Peyer's patch (tissue), 4 donors: Measurements from ENCODE around the gene ADRM1. TPM values are rescaled to one million over a fixed set of nuclear protein-coding genes. Genes with fewer than 3 reads are reported as not detected.

Source experiments
- DNase-seq, 3 donors: peaks; one replicate each; pipeline ENCODE4 v3.0.0-alpha.2; 2017 to 2019
- H3K27ac ChIP-seq, 4 donors: fragments of 200-600 bp; sonication (generic); one replicate each; pipeline ENCODE4 v1.5.1; 2016 to 2019
- H3K27me3 ChIP-seq, 2 donors: fragments of 200-600 bp; sonication (generic); one replicate each; pipeline ENCODE4 v1.5.1; 2019
- H3K36me3 ChIP-seq, 3 donors: fragments of 200-600 bp; sonication (generic); one replicate each; pipeline ENCODE4 v1.5.1; 2016 to 2019
- H3K4me1 ChIP-seq, 4 donors: fragments of 200-600 bp; sonication (generic); one replicate each; pipeline ENCODE4 v1.5.1; 2016 to 2019
- H3K4me3 ChIP-seq, 4 donors: fragments of 200-600 bp; sonication (generic); 1 replicate in 3 of 4; 2 replicates in 1 of 4; pipeline ENCODE4 v1.5.1; 2016 to 2019; ENCODE audit warnings: mild to moderate bottlenecking in 1 of 4
- H3K9me3 ChIP-seq, 4 donors: fragments of 200-600 bp; sonication (generic); one replicate each; pipeline ENCODE4 v1.5.1; 2016 to 2019; ENCODE audit warnings: mild to moderate bottlenecking in 1 of 4
- CTCF ChIP-seq, 6 experiments: fragments of 450-650 bp in 4 of 6; fragments of 200-600 bp in 2 of 6; sonication (generic) in 1 of 6; IDR thresholded peaks; one replicate each; pipeline ENCODE4 v1.5.1; 2017 to 2019; ENCODE audit warnings: antibody characterized with exemption in 6 of 6, mild to moderate bottlenecking in 3 of 6, moderate library complexity in 1 of 6
- POLR2A ChIP-seq, 2 donors: fragments of 450-650 bp; IDR thresholded peaks; one replicate each; pipeline ENCODE4 v1.5.1; 2017; ENCODE audit warnings: antibody characterized with exemption in 2 of 2, mild to moderate bottlenecking in 2 of 2, moderate library complexity in 2 of 2
- total RNA-seq, 4 donors: library from RNA; depleted of rRNA; stranded (reverse); fragments of >200 nt; gene quantifications; one replicate each; pipeline ENCODE4 v1.1.0, GENCODE V29; 2016

Gene ADRM1
- total RNA-seq, 4 donors from 2014 or later, result 90.8 to 136 (median 99.7) TPM

GRCh38 chr20:62347151-62347404 lies 44.3 kb downstream of the ADRM1 start:
- Histone ChIP-seq H3K9me3 (no peaks in the 10 kb centered on the region), H3K36me3 (peaks cover 0 to 16% (median 0%) of the 10 kb centered on the region in 3 donors), H3K4me1 (no peaks in the 10 kb centered on the region), H3K27ac (no peak overlapping the region), H3K27me3 (no peaks in the 10 kb centered on the region), H3K4me3 (no peak overlapping the region)
- DNase-seq, result no peak
- no peak for TF ChIP-seq POLR2A (IDR thresholded peaks at IDR 0.05)
- TF ChIP-seq CTCF (IDR thresholded peaks at IDR 0.05), result no peak

GRCh38 chr20:62347445-62347844 lies 44.6 kb downstream of the ADRM1 start:
- Histone ChIP-seq H3K27ac (no peak overlapping the region), H3K9me3 (no peaks in the 10 kb centered on the region), H3K27me3 (no peaks in the 10 kb centered on the region), H3K4me1 (no peaks in the 10 kb centered on the region), H3K4me3 (no peak overlapping the region), H3K36me3 (peaks cover 0 to 16% (median 0%) of the 10 kb centered on the region in 3 donors)
- no peak for DNase-seq
- no peak for TF ChIP-seq POLR2A (IDR thresholded peaks at IDR 0.05)
- no peak for TF ChIP-seq CTCF (IDR thresholded peaks at IDR 0.05)

- DNase-seq, result no peak
- Histone ChIP-seq H3K27ac (no peak overlapping the region), H3K36me3 (peaks cover 0 to 16% (median 0%) of the 10 kb centered on the region in 3 donors), H3K9me3 (no peaks in the 10 kb centered on the region), H3K4me3 (no peak overlapping the region), H3K4me1 (no peaks in the 10 kb centered on the region), H3K27me3 (no peaks in the 10 kb centered on the region)
- TF ChIP-seq CTCF (IDR thresholded peaks at IDR 0.05) (no peak), POLR2A (IDR thresholded peaks at IDR 0.05) (no peak)
Measured at GRCh38 chr20:62348604-62349003, 45.8 kb downstream of the ADRM1 start.

DNA sequence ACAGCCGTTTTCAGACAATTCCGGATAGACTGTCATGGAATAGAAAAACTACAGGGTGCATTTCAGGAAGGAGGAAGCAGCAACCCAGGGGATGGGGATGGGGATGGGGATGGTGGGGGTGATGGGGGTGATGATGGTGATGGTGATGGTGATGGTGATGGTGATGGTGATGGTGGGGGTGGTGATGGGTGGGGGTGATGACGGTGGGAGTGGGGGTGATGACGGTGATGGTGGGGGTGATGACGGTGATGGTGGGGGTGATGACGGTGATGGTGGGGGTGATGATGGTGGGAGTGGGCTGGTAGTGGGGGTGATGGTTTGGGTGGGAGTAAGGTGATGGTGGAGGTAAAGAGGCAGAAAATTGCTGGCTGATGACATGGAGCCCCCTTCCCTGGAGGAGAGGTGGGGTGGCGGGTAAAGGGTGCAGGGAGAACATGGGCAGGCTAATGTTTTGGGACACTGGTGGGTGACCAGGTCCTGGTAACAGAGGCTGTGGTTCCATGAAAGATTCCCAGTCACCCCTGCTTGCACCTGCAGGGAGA lies 46.8 kb downstream of the ADRM1 start:
- Histone ChIP-seq H3K27ac (peak overlapping the region in 1 of 4 donors; percentile 77), H3K4me3 (no peak overlapping the region), H3K9me3 (no peaks in the 10 kb centered on the region), H3K36me3 (peaks cover 0 to 16% (median 0%) of the 10 kb centered on the region in 3 donors), H3K4me1 (peaks cover 0 to 4% (median 0%) of the 10 kb centered on the region in 4 donors), H3K27me3 (no peaks in the 10 kb centered on the region)
- DNase-seq, result no peak
- TF ChIP-seq POLR2A (IDR thresholded peaks at IDR 0.05) (no peak), CTCF (IDR thresholded peaks at IDR 0.05) (no peak)

- peaks cover 0 to 16% (median 0%) of the 10 kb centered on the region in 3 donors for H3K36me3 ChIP-seq
- TF ChIP-seq POLR2A (IDR thresholded peaks at IDR 0.05) (no peak), CTCF (IDR thresholded peaks at IDR 0.05) (no peak)
- no peaks in the 10 kb centered on the region for H3K27me3 ChIP-seq
- peak overlapping the region in 1 of 4 donors; percentile 77 for H3K27ac ChIP-seq
- DNase-seq, result peak in 1 of 3 donors; percentile 83
- peaks cover 0 to 9% (median 0%) of the 10 kb centered on the region in 4 donors for H3K4me1 ChIP-seq
- peak overlapping the region in 1 of 4 donors; percentile 21 for H3K4me3 ChIP-seq
- H3K9me3 ChIP-seq, result no peaks in the 10 kb centered on the region
Measured at GRCh38 chr20:62350098-62350628, 47.4 kb downstream of the ADRM1 start.
